ENCODE measurements around the gene NDST1.

The NDST1 gene

GRCh38 chr5:150603491-150603890 is 95.6 kb downstream of the NDST1 start:
- Histone ChIP-seq H3K27me3 (ENCODE audit: low read length) (no peaks in the 10 kb centered on the region), H3K9me2 (replicated peaks; ENCODE audit: insufficient read depth, low read length) (no peaks in the 10 kb centered on the region), H3K79me2 (ENCODE audit: insufficient read depth, low read length) (no peaks in the 10 kb centered on the region), H3K36me3 (ENCODE audit: low read length) (no peaks in the 10 kb centered on the region), H3K4me3 (ENCODE audit: insufficient read depth, low read length, poor library complexity, severe bottlenecking) (no peak overlapping the region), H2AFZ (ENCODE audit: low read depth, low read length, severe bottlenecking) (no peak overlapping the region), H3K27ac (ENCODE audit: low read depth, low read length) (no peak overlapping the region), H4K20me1 (ENCODE audit: low read depth, low read length) (no peaks in the 10 kb centered on the region), H3K4me2 (ENCODE audit: low read depth, low read length, poor library complexity, severe bottlenecking) (no peak overlapping the region), H3K9ac (ENCODE audit: low read length) (no peak overlapping the region), H3K9me3 (ENCODE audit: insufficient read depth, low read length) (no peaks in the 10 kb centered on the region), H3F3A (ENCODE audit: insufficient read depth) (no peaks in the 10 kb centered on the region)
- TF ChIP-seq EZH2phosphoT487 (conservative IDR thresholded peaks at IDR 0.05; ENCODE audit: low read length) (no peak), CTCF (IDR thresholded peaks at IDR 0.05; ENCODE audit: insufficient read depth, low read length, poor library complexity, severe bottlenecking) (no peak)

- Histone ChIP-seq H3F3A (ENCODE audit: insufficient read depth) (no peaks in the 10 kb centered on the region), H3K9me2 (replicated peaks; ENCODE audit: insufficient read depth, low read length) (no peaks in the 10 kb centered on the region), H4K20me1 (ENCODE audit: low read depth, low read length) (no peaks in the 10 kb centered on the region), H3K36me3 (ENCODE audit: low read length) (no peaks in the 10 kb centered on the region), H3K79me2 (ENCODE audit: insufficient read depth, low read length) (no peaks in the 10 kb centered on the region), H3K9me3 (ENCODE audit: insufficient read depth, low read length) (no peaks in the 10 kb centered on the region), H3K27ac (ENCODE audit: low read depth, low read length) (no peak overlapping the region), H3K9ac (ENCODE audit: low read length) (no peak overlapping the region), H3K27me3 (ENCODE audit: low read length) (no peaks in the 10 kb centered on the region), H2AFZ (ENCODE audit: low read depth, low read length, severe bottlenecking) (no peak overlapping the region), H3K4me3 (ENCODE audit: insufficient read depth, low read length, poor library complexity, severe bottlenecking) (no peak overlapping the region), H3K4me2 (ENCODE audit: low read depth, low read length, poor library complexity, severe bottlenecking) (no peak overlapping the region)
- TF ChIP-seq CTCF (IDR thresholded peaks at IDR 0.05; ENCODE audit: insufficient read depth, low read length, poor library complexity, severe bottlenecking) (no peak), EZH2phosphoT487 (conservative IDR thresholded peaks at IDR 0.05; ENCODE audit: low read length) (no peak)
These were observed 96.1 kb downstream of the NDST1 start for GRCh38 chr5:150604010-150604409.

- H3F3A ChIP-seq (ENCODE audit: insufficient read depth), result no peaks in the 10 kb centered on the region
- no peaks in the 10 kb centered on the region for H3K9me3 ChIP-seq (ENCODE audit: insufficient read depth, low read length)
- no peak overlapping the region for H3K4me2 ChIP-seq (ENCODE audit: low read depth, low read length, poor library complexity, severe bottlenecking)
- no peak overlapping the region for H3K27ac ChIP-seq (ENCODE audit: low read depth, low read length)
- no peak overlapping the region for H3K9ac ChIP-seq (ENCODE audit: low read length)
- no peaks in the 10 kb centered on the region for H3K36me3 ChIP-seq (ENCODE audit: low read length)
- TF ChIP-seq EZH2phosphoT487 (conservative IDR thresholded peaks at IDR 0.05; ENCODE audit: low read length) (no peak), CTCF (IDR thresholded peaks at IDR 0.05; ENCODE audit: insufficient read depth, low read length, poor library complexity, severe bottlenecking) (no peak)
- H3K9me2 ChIP-seq (replicated peaks; ENCODE audit: insufficient read depth, low read length), result no peaks in the 10 kb centered on the region
- H3K4me3 ChIP-seq (ENCODE audit: insufficient read depth, low read length, poor library complexity, severe bottlenecking), result no peak overlapping the region
- H3K79me2 ChIP-seq (ENCODE audit: insufficient read depth, low read length), result no peaks in the 10 kb centered on the region
- H2AFZ ChIP-seq (ENCODE audit: low read depth, low read length, severe bottlenecking), result no peak overlapping the region
- H4K20me1 ChIP-seq (ENCODE audit: low read depth, low read length), result no peaks in the 10 kb centered on the region
- no peaks in the 10 kb centered on the region for H3K27me3 ChIP-seq (ENCODE audit: low read length)
These were observed 97.0 kb downstream of the NDST1 start for GRCh38 chr5:150604894-150605440.
